Vagina (tissue), 2 donors: Measurements from ENCODE around the gene GALNT17.

Experiments used
- CTCF ChIP-seq, 3 experiments: fragments of 450-650 bp in 2 of 3; fragments of 200-600 bp in 1 of 3; sonication (generic) in 1 of 3; IDR thresholded peaks; one replicate each; pipeline ENCODE4 v1.5.1; 2017 to 2019; ENCODE audit warnings: antibody characterized with exemption in 3 of 3, mild to moderate bottlenecking in 2 of 3, moderate library complexity in 2 of 3
- POLR2AphosphoS5 ChIP-seq, 2 donors: sonication (generic); formaldehyde crosslinking; IDR thresholded peaks; one replicate each; pipeline ENCODE4 v1.9.0; 2017; ENCODE audit warnings: antibody characterized with exemption in 2 of 2, mild to moderate bottlenecking in 2 of 2, low read depth in 1 of 2; ENCODE audit not compliant: insufficient read depth in 1 of 2

- TF ChIP-seq CTCF (IDR thresholded peaks at IDR 0.05) = no peak
- TF ChIP-seq POLR2AphosphoS5 (IDR thresholded peaks at IDR 0.05; ENCODE audit: insufficient read depth in 1 of 2, low read depth in 1 of 2) = no peak
These were observed 599.8 kb downstream of the GALNT17 start for GRCh38 chr7:71731740-71732139.
